ENCODE results near the gene GNG12.

DNA sequence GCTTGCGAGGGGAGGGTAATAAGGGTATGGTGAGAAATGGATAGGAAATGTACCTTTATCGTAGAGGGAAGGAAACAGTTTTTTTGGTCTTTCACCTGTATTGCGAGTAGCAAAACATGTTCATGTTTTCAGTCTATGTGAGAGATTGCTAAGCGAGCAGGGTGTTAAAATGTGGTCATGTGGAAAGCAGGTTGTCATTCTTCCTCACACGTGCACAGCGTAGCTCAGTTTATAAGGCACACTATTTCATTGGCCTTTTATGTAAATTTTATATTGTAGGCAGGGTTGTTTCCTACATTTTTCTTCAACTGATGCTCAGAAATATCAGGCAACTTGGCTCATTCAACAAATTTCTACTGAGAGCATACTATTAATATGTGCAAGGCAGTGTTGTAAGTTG is 18.5 kb upstream of the GNG12 start:
- TF ChIP-seq, protein P1, sequence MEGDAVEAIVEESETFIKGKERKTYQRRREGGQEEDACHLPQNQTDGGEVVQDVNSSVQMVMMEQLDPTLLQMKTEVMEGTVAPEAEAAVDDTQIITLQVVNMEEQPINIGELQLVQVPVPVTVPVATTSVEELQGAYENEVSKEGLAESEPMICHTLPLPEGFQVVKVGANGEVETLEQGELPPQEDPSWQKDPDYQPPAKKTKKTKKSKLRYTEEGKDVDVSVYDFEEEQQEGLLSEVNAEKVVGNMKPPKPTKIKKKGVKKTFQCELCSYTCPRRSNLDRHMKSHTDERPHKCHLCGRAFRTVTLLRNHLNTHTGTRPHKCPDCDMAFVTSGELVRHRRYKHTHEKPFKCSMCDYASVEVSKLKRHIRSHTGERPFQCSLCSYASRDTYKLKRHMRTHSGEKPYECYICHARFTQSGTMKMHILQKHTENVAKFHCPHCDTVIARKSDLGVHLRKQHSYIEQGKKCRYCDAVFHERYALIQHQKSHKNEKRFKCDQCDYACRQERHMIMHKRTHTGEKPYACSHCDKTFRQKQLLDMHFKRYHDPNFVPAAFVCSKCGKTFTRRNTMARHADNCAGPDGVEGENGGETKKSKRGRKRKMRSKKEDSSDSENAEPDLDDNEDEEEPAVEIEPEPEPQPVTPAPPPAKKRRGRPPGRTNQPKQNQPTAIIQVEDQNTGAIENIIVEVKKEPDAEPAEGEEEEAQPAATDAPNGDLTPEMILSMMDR (conservative IDR thresholded peaks at IDR 0.05; ENCODE audit: low read depth, low read length): no peak
- no peak for TF ChIP-seq EZH2phosphoT487 (IDR thresholded peaks at IDR 0.05; ENCODE audit: borderline replicate concordance, low read length)
